Spleen (tissue), 7 donors: ENCODE data around the gene LRIG3.

Experiments
- CTCF ChIP-seq, 11 experiments: fragments of 200-600 bp in 7 of 11; fragments of 450-650 bp in 4 of 11; sonication (generic) in 4 of 11; IDR thresholded peaks in 8 of 11; conservative IDR thresholded peaks in 3 of 11; 1 replicate in 7 of 11; 2 replicates in 4 of 11; pipeline versions ENCODE4 v1.4.0 to v1.8.0; 2016 to 2021; ENCODE audit warnings: antibody characterized with exemption in 11 of 11, inconsistent platforms in 4 of 11, mild to moderate bottlenecking in 1 of 11
- POLR2AphosphoS5 ChIP-seq, 3 donors: sonication (generic); formaldehyde crosslinking; IDR thresholded peaks; one replicate each; pipeline ENCODE4 v1.5.1; 2017; ENCODE audit warnings: antibody characterized with exemption in 3 of 3
- donor health status: DM: no; HTN: no; CAD: no; lungs with moderate emphysema.
- donor health status: DM: no; HTN: no; CAD: no.
- donor health status: DM: no; HTN: no; CAD: no.

GRCh38 chr12:58860056-58860787 is 60.1 kb downstream of the LRIG3 start:
- TF ChIP-seq POLR2AphosphoS5 (IDR thresholded peaks at IDR 0.05) = no peak
- no peak for TF ChIP-seq CTCF (IDR thresholded peaks at IDR 0.05 in 8 of 11, conservative IDR thresholded peaks at IDR 0.05 in 3 of 11)
